C4-2B (cell line): ENCODE data around the gene MAP3K20.

Experiments
- H3K27ac ChIP-seq: fragments of 450-650 bp; 2 replicates; pipeline ENCODE4 v1.5.1; 2017
- CTCF ChIP-seq: fragments of 450-650 bp; conservative IDR thresholded peaks from 2 replicates; pipeline ENCODE4 v1.5.1; 2017; ENCODE audit warnings: mild to moderate bottlenecking
- ZFX ChIP-seq: fragments of 450-650 bp; IDR thresholded peaks from 2 replicates; pipeline ENCODE4 v1.6.1; 2017

MAP3K20 gene

GRCh38 chr2:173181982-173182381, 106.3 kb downstream of the MAP3K20 start:
- no peak for TF ChIP-seq ZFX
- TF ChIP-seq CTCF = no peak
- no peak overlapping the region for H3K27ac ChIP-seq

- TF ChIP-seq CTCF (no peak), ZFX (no peak)
- no peak overlapping the region for H3K27ac ChIP-seq
Observed at GRCh38 chr2:173184031-173185004, 108.7 kb downstream of the MAP3K20 start.

- no peak overlapping the region for H3K27ac ChIP-seq
- TF ChIP-seq ZFX (no peak), CTCF (no peak)
Observed at GRCh38 chr2:173185437-173185836, 109.8 kb downstream of the MAP3K20 start.

GRCh38 chr2:173187941-173188788, 112.5 kb downstream of the MAP3K20 start:
- H3K27ac ChIP-seq = no peak overlapping the region
- TF ChIP-seq ZFX (no peak), CTCF (no peak)

- no peak overlapping the region for H3K27ac ChIP-seq
- no peak for TF ChIP-seq CTCF
- no peak for TF ChIP-seq ZFX
Observed at GRCh38 chr2:173191601-173192000, 116.0 kb downstream of the MAP3K20 start.

GRCh38 chr2:173192071-173192470, 116.4 kb downstream of the MAP3K20 start:
- no peak overlapping the region for H3K27ac ChIP-seq
- TF ChIP-seq CTCF = no peak

GRCh38 chr2:173193925-173194324, 118.3 kb downstream of the MAP3K20 start:
- TF ChIP-seq ZFX = no peak
- TF ChIP-seq CTCF = no peak

More at GRCh38 chr2:173193925-173194324, 118.3 kb downstream of the MAP3K20 start:
- no peak overlapping the region for H3K27ac ChIP-seq
